ENCODE measurements around the gene SNTG2.

Gene SNTG2

GRCh38 chr2:1068241-1068640, 117.6 kb downstream of the SNTG2 start:
- TF ChIP-seq POLR2AphosphoS5 (IDR thresholded peaks at IDR 0.05; ENCODE audit: low read depth, low read length): no peak
- no peak for TF ChIP-seq FOXP2 (optimal IDR thresholded peaks at IDR 0.05; ENCODE audit: borderline replicate concordance, extremely low read depth, extremely low read length, insufficient read depth)
- no peak for TF ChIP-seq SIN3A (IDR thresholded peaks at IDR 0.05; ENCODE audit: borderline replicate concordance, insufficient read depth, low read length)
- TF ChIP-seq TAF1 (IDR thresholded peaks at IDR 0.05; ENCODE audit: borderline replicate concordance, insufficient read depth, low read length): no peak
- TF ChIP-seq REST (IDR thresholded peaks at IDR 0.05; ENCODE audit: insufficient read depth in 1 of 2, low read depth in 2 of 2, low read length in 2 of 2): no peak

GRCh38 chr2:1068822-1069221, 118.2 kb downstream of the SNTG2 start:
- no peak for TF ChIP-seq POLR2AphosphoS5 (IDR thresholded peaks at IDR 0.05; ENCODE audit: low read depth, low read length)
- TF ChIP-seq SIN3A (IDR thresholded peaks at IDR 0.05; ENCODE audit: borderline replicate concordance, insufficient read depth, low read length): no peak
- TF ChIP-seq REST (IDR thresholded peaks at IDR 0.05; ENCODE audit: insufficient read depth in 1 of 2, low read depth in 2 of 2, low read length in 2 of 2): no peak
- TF ChIP-seq FOXP2 (optimal IDR thresholded peaks at IDR 0.05; ENCODE audit: borderline replicate concordance, extremely low read depth, extremely low read length, insufficient read depth): no peak
- TF ChIP-seq TAF1 (IDR thresholded peaks at IDR 0.05; ENCODE audit: borderline replicate concordance, insufficient read depth, low read length): no peak

DNA sequence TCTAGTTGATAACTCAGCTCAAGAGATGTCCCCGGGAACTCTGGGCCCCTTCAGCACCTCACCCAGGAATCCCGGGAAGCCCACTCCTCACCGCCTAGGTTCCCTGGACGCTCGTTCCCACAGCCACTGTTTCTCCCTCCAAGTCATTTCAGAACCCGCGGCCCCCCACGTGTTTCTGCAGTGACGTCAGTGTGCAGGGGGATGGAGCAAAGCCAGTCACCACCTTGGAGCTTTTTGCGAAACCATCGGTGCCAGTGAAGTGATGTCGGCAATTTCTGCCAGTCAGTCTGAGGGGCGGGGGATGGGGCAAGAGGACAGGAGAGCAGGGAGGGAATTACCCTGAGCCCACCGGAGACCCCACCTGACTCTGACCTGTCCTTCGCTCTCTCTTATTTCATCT, 119.2 kb downstream of the SNTG2 start:
- TF ChIP-seq SIN3A (IDR thresholded peaks at IDR 0.05; ENCODE audit: borderline replicate concordance, insufficient read depth, low read length) (no peak), FOXP2 (optimal IDR thresholded peaks at IDR 0.05; ENCODE audit: borderline replicate concordance, extremely low read depth, extremely low read length, insufficient read depth) (no peak), TAF1 (IDR thresholded peaks at IDR 0.05; ENCODE audit: borderline replicate concordance, insufficient read depth, low read length) (no peak), POLR2AphosphoS5 (IDR thresholded peaks at IDR 0.05; ENCODE audit: low read depth, low read length) (no peak), REST (IDR thresholded peaks at IDR 0.05; ENCODE audit: insufficient read depth in 1 of 2, low read depth in 2 of 2, low read length in 2 of 2) (no peak)

- TF ChIP-seq TAF1 (IDR thresholded peaks at IDR 0.05; ENCODE audit: borderline replicate concordance, insufficient read depth, low read length): no peak
- TF ChIP-seq SIN3A (IDR thresholded peaks at IDR 0.05; ENCODE audit: borderline replicate concordance, insufficient read depth, low read length): no peak
- TF ChIP-seq POLR2AphosphoS5 (IDR thresholded peaks at IDR 0.05; ENCODE audit: low read depth, low read length): no peak
- no peak for TF ChIP-seq REST (IDR thresholded peaks at IDR 0.05; ENCODE audit: insufficient read depth in 1 of 2, low read depth in 2 of 2, low read length in 2 of 2)
- no peak for TF ChIP-seq FOXP2 (optimal IDR thresholded peaks at IDR 0.05; ENCODE audit: borderline replicate concordance, extremely low read depth, extremely low read length, insufficient read depth)
Observed at GRCh38 chr2:1070601-1071000, 120.0 kb downstream of the SNTG2 start.

DNA sequence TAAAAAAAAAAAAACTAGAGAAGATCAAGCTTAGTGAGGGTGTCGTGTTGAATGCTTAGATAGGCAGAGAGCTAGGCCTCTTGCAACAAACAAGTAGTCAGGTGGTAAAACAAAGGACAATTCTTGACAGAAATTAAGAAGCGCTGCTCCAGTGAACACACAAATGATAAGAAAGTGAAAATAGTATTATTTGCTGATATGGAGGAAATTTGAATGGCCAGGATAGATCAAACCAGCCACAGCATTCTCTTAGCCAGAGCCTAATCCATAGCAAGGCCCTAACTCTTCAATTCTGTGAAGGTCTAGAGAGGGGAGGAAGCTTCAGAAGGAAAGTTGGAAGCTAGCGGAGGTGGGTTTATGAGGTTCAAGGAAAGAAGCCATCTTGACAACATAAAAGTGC, 121.0 kb downstream of the SNTG2 start:
- no peak for TF ChIP-seq REST (IDR thresholded peaks at IDR 0.05; ENCODE audit: insufficient read depth in 1 of 2, low read depth in 2 of 2, low read length in 2 of 2)
- no peak for TF ChIP-seq POLR2AphosphoS5 (IDR thresholded peaks at IDR 0.05; ENCODE audit: low read depth, low read length)
- no peak for TF ChIP-seq TAF1 (IDR thresholded peaks at IDR 0.05; ENCODE audit: borderline replicate concordance, insufficient read depth, low read length)
- TF ChIP-seq FOXP2 (optimal IDR thresholded peaks at IDR 0.05; ENCODE audit: borderline replicate concordance, extremely low read depth, extremely low read length, insufficient read depth): no peak
- TF ChIP-seq SIN3A (IDR thresholded peaks at IDR 0.05; ENCODE audit: borderline replicate concordance, insufficient read depth, low read length): no peak
